GM19193 (cell line): ENCODE results near the gene COL25A1.

ENCODE experiments used
- POLR2A ChIP-seq: IDR thresholded peaks from 4 replicates; pipeline ENCODE4 v1.6.1; 2011; ENCODE audit not compliant: insufficient read depth, insufficient read length; ENCODE audit errors: extremely low read depth

COL25A1 gene

GRCh38 chr4:109172301-109172700 lies 130.2 kb downstream of the COL25A1 start:
- no peak for TF ChIP-seq POLR2A

GRCh38 chr4:109171070-109171469 lies 131.4 kb downstream of the COL25A1 start:
- no peak for TF ChIP-seq POLR2A

GRCh38 chr4:109169170-109169569 lies 133.3 kb downstream of the COL25A1 start:
- TF ChIP-seq POLR2A: no peak

- TF ChIP-seq POLR2A: no peak
Measured at GRCh38 chr4:109166586-109166985, 135.9 kb downstream of the COL25A1 start.

- no peak for TF ChIP-seq POLR2A
Measured at GRCh38 chr4:109166126-109166525, 136.3 kb downstream of the COL25A1 start.

GRCh38 chr4:109164011-109164410 lies 138.4 kb downstream of the COL25A1 start:
- TF ChIP-seq POLR2A: no peak

- no peak for TF ChIP-seq POLR2A
Measured at GRCh38 chr4:109163493-109163892, 139.0 kb downstream of the COL25A1 start.

- TF ChIP-seq POLR2A: no peak
Measured at GRCh38 chr4:109162759-109163158, 139.7 kb downstream of the COL25A1 start.

GRCh38 chr4:109160494-109160893 lies 142.0 kb downstream of the COL25A1 start:
- no peak for TF ChIP-seq POLR2A

GRCh38 chr4:109157696-109158095 lies 144.8 kb downstream of the COL25A1 start:
- no peak for TF ChIP-seq POLR2A

- TF ChIP-seq POLR2A: no peak
Measured at GRCh38 chr4:109157205-109157604, 145.3 kb downstream of the COL25A1 start.

- TF ChIP-seq POLR2A: no peak
Measured at GRCh38 chr4:109156356-109156755, 146.1 kb downstream of the COL25A1 start.

GRCh38 chr4:109155682-109156283 lies 146.7 kb downstream of the COL25A1 start:
- TF ChIP-seq POLR2A: no peak

- no peak for TF ChIP-seq POLR2A
Measured at GRCh38 chr4:109155084-109155483, 147.4 kb downstream of the COL25A1 start.

- no peak for TF ChIP-seq POLR2A
Measured at GRCh38 chr4:109154424-109154823, 148.0 kb downstream of the COL25A1 start.

- TF ChIP-seq POLR2A: no peak
Measured at GRCh38 chr4:109149836-109150235, 152.6 kb downstream of the COL25A1 start.

- TF ChIP-seq POLR2A: no peak
Measured at GRCh38 chr4:109148577-109149075, 153.8 kb downstream of the COL25A1 start.
